Measurements from ENCODE around the gene MRPS27. TPM values are rescaled to one million over a fixed set of nuclear protein-coding genes. Genes with fewer than 3 reads are reported as not detected.

The MRPS27 gene
- total and polyA plus RNA-seq, 9 of the 15 experiments (the other 6 are each of a cell fraction or from before 2014, with no cell fraction given) = 73.6 to 144 (median 106) TPM

- Histone ChIP-seq H3K36me3 (ENCODE audit: control insufficient read depth, insufficient read depth, low read length) (peaks cover 60% of the 10 kb centered on the region; the same call in 2 of the 3 replicates), H3K9me1 (ENCODE audit: control insufficient read depth, insufficient read depth, low read length) (no peaks in the 10 kb centered on the region), H3K79me2 (ENCODE audit: control insufficient read depth, insufficient read depth, low read length) (peaks cover 6% of the 10 kb centered on the region; the same call in 1 of the 3 replicates), H4K20me1 (replicated peaks; ENCODE audit: control insufficient read depth, insufficient read depth, low read length) (no peaks in the 10 kb centered on the region), H3K9ac (ENCODE audit: insufficient read depth in 1 of 2, low read depth in 2 of 2, low read length in 2 of 2) (no peak overlapping the region), H3K9me3 (replicated peaks; ENCODE audit: control insufficient read depth, insufficient read depth, low read depth, low read length) (no peaks in the 10 kb centered on the region), H3K27me3 (ENCODE audit: control insufficient read depth in 2 of 2, insufficient read depth in 2 of 2, low read length in 2 of 2) (no peaks in the 10 kb centered on the region), H3K4me1 (replicated peaks in 1 of 2; ENCODE audit: control insufficient read depth in 2 of 2, insufficient read depth in 2 of 2, low read length in 2 of 2) (peaks cover 7 to 18% of the 10 kb centered on the region in 2 experiments; a peak in 3 of 5 replicates), H3K4me3 (no peak overlapping the region), H2AFZ (ENCODE audit: low read depth, low read length) (no peak overlapping the region), H3K4me2 (ENCODE audit: insufficient read depth, low read length) (no peak overlapping the region), H3K27ac (ENCODE audit: extremely low read depth, low read depth, low read length) (no peak overlapping the region)
- intact Hi-C loops (cut with micrococcal nuclease) (no loop called here), in situ Hi-C loops (cut with MboI) (no loop called here)
- 92% methylated on average over 5 of the region's 5 CpGs for whole genome bisulfite sequencing (ENCODE audit: insufficient coverage, low coverage, missing lambda C conversion rate)
- CTCF ChIA-PET (ENCODE audit: low intra/inter-chr PET ratio) = no interaction called here
- ATAC-seq (no peak), DNase-seq (ENCODE audit: extremely low read depth in 1 of 4, low spot score in 3 of 4) (no peak), FAIRE-seq (no peak)
- POLR2A ChIA-PET = no interaction called here
- TF ChIP-seq RNF219 (CRISPR knock-in tag; IDR thresholded peaks at IDR 0.05) = no peak
- no peak for TF ChIP-seq NFE2 (IDR thresholded peaks at IDR 0.05; ENCODE audit: low read depth)
- TF ChIP-seq RFX5 (IDR thresholded peaks at IDR 0.05; ENCODE audit: low read depth, low read length) = no peak
- TF ChIP-seq ARID1B (IDR thresholded peaks at IDR 0.05) = no peak
- TF ChIP-seq ZBTB40 (IDR thresholded peaks at IDR 0.05) = no peak
- TF ChIP-seq ZBTB40 (CRISPR knock-in tag; IDR thresholded peaks at IDR 0.05) = no peak
- TF ChIP-seq KDM5B (IDR thresholded peaks at IDR 0.05; ENCODE audit: insufficient replicate concordance, low read depth, low read length) = no peak
- no TSS peak for BruUV-seq (replicated peaks)
Measured at GRCh38 chr5:72286798-72287197, 33.2 kb downstream of the MRPS27 start.
